ENCODE data around the gene SMIM35.

The SMIM35 gene

DNA sequence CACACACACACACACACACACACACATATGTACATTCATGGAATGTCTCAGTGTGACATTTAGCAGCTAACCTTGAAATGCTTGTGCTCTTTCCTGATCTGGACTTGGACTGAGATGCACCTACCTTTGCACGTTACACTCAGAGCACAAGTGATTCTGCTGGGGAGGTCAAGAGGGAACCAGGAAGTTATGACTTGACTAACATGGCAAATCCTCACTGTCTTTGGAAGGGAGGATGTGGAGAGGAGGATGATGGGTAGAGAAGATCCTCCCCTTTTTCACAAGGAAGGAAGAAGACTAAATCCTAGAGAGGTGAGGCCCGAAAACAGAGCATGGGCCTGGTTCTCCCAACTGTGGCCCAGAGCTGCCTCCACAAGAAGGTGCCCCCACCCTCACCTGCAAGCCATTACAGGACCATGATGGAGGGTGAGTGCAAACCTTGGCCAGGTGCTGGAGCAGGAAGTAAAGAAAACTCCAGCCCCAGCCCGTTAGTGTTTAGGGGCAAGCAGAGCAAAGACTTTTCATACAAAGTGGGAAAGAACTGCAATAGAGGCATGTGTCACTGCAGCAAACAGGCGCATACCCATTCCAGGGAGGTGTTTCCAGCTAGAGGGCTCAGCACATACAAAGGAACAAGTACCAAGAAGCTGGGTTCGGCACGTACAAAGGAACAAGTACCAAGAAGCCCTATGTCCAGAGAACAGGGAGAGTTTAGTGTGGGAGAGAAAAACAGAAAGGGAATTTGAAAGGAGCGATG is 39.5 kb upstream of the SMIM35 start:
- Histone ChIP-seq H3K4me2 (ENCODE audit: low read length) (no peak overlapping the region), H3K4me1 (ENCODE audit: insufficient read depth, low read length, severe bottlenecking) (no peaks in the 10 kb centered on the region), H3K27me3 (ENCODE audit: insufficient read depth, low read length) (no peaks in the 10 kb centered on the region), H3K27ac (ENCODE audit: low read depth, low read length, poor library complexity, severe bottlenecking) (no peak overlapping the region), H2AFZ (ENCODE audit: low read length) (no peak overlapping the region), H3K9me3 (ENCODE audit: low read length) (no peaks in the 10 kb centered on the region), H3K9ac (ENCODE audit: low read length) (no peak overlapping the region), H3K4me3 (ENCODE audit: low read depth, low read length, poor library complexity, severe bottlenecking) (no peak overlapping the region), H3F3A (ENCODE audit: insufficient read depth, low read length) (no peaks in the 10 kb centered on the region), H4K20me1 (ENCODE audit: insufficient read depth, low read length) (no peaks in the 10 kb centered on the region), H3K36me3 (ENCODE audit: insufficient read depth, low read length) (no peaks in the 10 kb centered on the region), H3K79me2 (ENCODE audit: insufficient read depth, low read length) (no peaks in the 10 kb centered on the region), H3K9me2 (ENCODE audit: low read depth, low read length) (no peaks in the 10 kb centered on the region)
- no peak for TF ChIP-seq EZH2 (IDR thresholded peaks at IDR 0.05; ENCODE audit: borderline replicate concordance, low read length)
- TF ChIP-seq, protein P1, sequence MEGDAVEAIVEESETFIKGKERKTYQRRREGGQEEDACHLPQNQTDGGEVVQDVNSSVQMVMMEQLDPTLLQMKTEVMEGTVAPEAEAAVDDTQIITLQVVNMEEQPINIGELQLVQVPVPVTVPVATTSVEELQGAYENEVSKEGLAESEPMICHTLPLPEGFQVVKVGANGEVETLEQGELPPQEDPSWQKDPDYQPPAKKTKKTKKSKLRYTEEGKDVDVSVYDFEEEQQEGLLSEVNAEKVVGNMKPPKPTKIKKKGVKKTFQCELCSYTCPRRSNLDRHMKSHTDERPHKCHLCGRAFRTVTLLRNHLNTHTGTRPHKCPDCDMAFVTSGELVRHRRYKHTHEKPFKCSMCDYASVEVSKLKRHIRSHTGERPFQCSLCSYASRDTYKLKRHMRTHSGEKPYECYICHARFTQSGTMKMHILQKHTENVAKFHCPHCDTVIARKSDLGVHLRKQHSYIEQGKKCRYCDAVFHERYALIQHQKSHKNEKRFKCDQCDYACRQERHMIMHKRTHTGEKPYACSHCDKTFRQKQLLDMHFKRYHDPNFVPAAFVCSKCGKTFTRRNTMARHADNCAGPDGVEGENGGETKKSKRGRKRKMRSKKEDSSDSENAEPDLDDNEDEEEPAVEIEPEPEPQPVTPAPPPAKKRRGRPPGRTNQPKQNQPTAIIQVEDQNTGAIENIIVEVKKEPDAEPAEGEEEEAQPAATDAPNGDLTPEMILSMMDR (IDR thresholded peaks at IDR 0.05; ENCODE audit: low read length), result no peak

DNA sequence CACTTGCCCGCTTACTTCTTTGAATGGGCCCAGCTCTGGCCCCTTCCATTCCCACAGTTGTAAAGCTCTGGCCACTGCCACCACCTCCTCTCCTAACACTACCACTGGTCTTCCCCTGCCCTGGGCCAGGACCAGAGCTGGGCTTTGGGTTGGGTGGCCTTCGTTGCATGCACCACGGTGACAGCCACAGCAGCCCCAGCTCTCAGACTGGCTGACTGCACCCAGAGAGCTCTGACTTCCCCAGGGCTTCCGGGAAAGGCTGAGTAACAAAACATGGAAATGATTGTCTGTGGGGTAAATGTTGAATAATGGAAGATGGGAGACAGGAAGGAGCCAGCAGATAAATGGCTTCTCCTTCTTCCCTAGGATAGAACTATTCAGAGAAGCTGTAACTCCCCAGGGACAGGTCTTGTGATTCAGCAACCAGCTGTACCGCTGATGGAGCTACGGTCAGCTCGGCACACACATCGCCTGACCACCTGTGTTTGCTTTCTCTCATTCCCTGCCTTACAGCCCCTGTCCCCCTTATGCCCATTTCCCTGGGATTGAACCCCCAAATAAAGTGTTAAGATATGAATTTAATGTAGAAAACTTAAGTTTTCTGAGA is 38.3 kb upstream of the SMIM35 start:
- H3K27ac ChIP-seq (ENCODE audit: low read depth, low read length, poor library complexity, severe bottlenecking), result no peak overlapping the region
- H2AFZ ChIP-seq (ENCODE audit: low read length), result no peak overlapping the region
- H4K20me1 ChIP-seq (ENCODE audit: insufficient read depth, low read length), result no peaks in the 10 kb centered on the region
- TF ChIP-seq, protein P1 (IDR thresholded peaks at IDR 0.05; ENCODE audit: low read length), result no peak
- TF ChIP-seq EZH2 (IDR thresholded peaks at IDR 0.05; ENCODE audit: borderline replicate concordance, low read length), result no peak
- H3K9ac ChIP-seq (ENCODE audit: low read length), result no peak overlapping the region
- no peak overlapping the region for H3K4me2 ChIP-seq (ENCODE audit: low read length)
- H3F3A ChIP-seq (ENCODE audit: insufficient read depth, low read length), result no peaks in the 10 kb centered on the region
- no peaks in the 10 kb centered on the region for H3K9me2 ChIP-seq (ENCODE audit: low read depth, low read length)
- no peak overlapping the region for H3K4me3 ChIP-seq (ENCODE audit: low read depth, low read length, poor library complexity, severe bottlenecking)
- H3K79me2 ChIP-seq (ENCODE audit: insufficient read depth, low read length), result no peaks in the 10 kb centered on the region
- H3K27me3 ChIP-seq (ENCODE audit: insufficient read depth, low read length), result no peaks in the 10 kb centered on the region
- H3K9me3 ChIP-seq (ENCODE audit: low read length), result no peaks in the 10 kb centered on the region
- no peaks in the 10 kb centered on the region for H3K36me3 ChIP-seq (ENCODE audit: insufficient read depth, low read length)
- H3K4me1 ChIP-seq (ENCODE audit: insufficient read depth, low read length, severe bottlenecking), result no peaks in the 10 kb centered on the region

DNA sequence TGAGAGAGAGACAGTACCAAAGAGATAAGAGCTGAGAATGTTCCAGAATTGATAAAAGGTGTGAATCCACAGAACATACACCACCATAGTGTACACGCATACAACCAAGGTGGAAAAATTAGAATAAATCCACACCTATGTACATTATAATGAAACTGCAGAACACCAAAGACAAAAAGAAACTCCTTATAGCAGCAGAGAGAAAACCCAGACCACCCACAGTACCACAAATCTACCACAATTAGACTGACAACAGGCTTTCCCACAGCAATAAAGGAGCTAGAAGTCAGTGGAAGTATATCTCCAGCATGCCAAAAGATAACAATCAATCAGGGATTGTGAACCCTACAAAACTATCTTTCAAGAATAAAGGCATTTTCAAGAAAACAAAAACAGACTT is 34.0 kb upstream of the SMIM35 start:
- TF ChIP-seq, protein P1 (IDR thresholded peaks at IDR 0.05; ENCODE audit: low read length), result no peak
- no peak for TF ChIP-seq EZH2 (IDR thresholded peaks at IDR 0.05; ENCODE audit: borderline replicate concordance, low read length)
- no peaks in the 10 kb centered on the region for H3K36me3 ChIP-seq (ENCODE audit: insufficient read depth, low read length)

More for the DNA sequence above, 34.0 kb upstream of the SMIM35 start:
- Histone ChIP-seq H3K9me3 (ENCODE audit: low read length) (no peaks in the 10 kb centered on the region), H3K9ac (ENCODE audit: low read length) (no peak overlapping the region), H3K4me1 (ENCODE audit: insufficient read depth, low read length, severe bottlenecking) (no peaks in the 10 kb centered on the region), H3K4me3 (ENCODE audit: low read depth, low read length, poor library complexity, severe bottlenecking) (no peak overlapping the region), H3K4me2 (ENCODE audit: low read length) (no peak overlapping the region), H3K27me3 (ENCODE audit: insufficient read depth, low read length) (no peaks in the 10 kb centered on the region), H3K27ac (ENCODE audit: low read depth, low read length, poor library complexity, severe bottlenecking) (no peak overlapping the region), H2AFZ (ENCODE audit: low read length) (no peak overlapping the region), H3K79me2 (ENCODE audit: insufficient read depth, low read length) (no peaks in the 10 kb centered on the region), H3K9me2 (ENCODE audit: low read depth, low read length) (no peaks in the 10 kb centered on the region), H4K20me1 (ENCODE audit: insufficient read depth, low read length) (no peaks in the 10 kb centered on the region), H3F3A (ENCODE audit: insufficient read depth, low read length) (no peaks in the 10 kb centered on the region)
